Left ventricle myocardium inferior (tissue), 1 donor: ENCODE data around the gene LCE3D. TPM values are rescaled to one million over a fixed set of nuclear protein-coding genes. Genes with fewer than 3 reads are reported as not detected.

Experiments used
- DNase-seq: peaks from one replicate; pipeline ENCODE4 v3.0.0-alpha.2; 2020
- H3K27ac ChIP-seq: fragments of 200-600 bp; replicated peaks from 2 replicates; pipeline ENCODE4 v1.8.0; 2021
- H3K27me3 ChIP-seq: fragments of 200-600 bp; 2 replicates; pipeline ENCODE4 v1.8.0; 2021; ENCODE audit warnings: low read depth
- H3K36me3 ChIP-seq: fragments of 200-600 bp; 2 replicates; pipeline ENCODE4 v1.8.0; 2021
- H3K4me1 ChIP-seq: fragments of 200-600 bp; 2 replicates; pipeline ENCODE4 v1.8.0; 2021
- H3K4me3 ChIP-seq: fragments of 200-600 bp; 2 replicates; pipeline ENCODE4 v1.8.0; 2021; ENCODE audit warnings: mild to moderate bottlenecking, moderate library complexity
- H3K9me3 ChIP-seq: fragments of 200-600 bp; replicated peaks from 2 replicates; pipeline ENCODE4 v1.8.0; 2021
- CTCF ChIP-seq: fragments of 200-600 bp; IDR thresholded peaks from 2 replicates; pipeline ENCODE4 v1.8.0; 2021; ENCODE audit warnings: antibody characterized with exemption, mild to moderate bottlenecking, borderline replicate concordance
- intact Hi-C: fragments of 100-400 bp; cut with micrococcal nuclease; formaldehyde crosslinking; loops from one replicate; pipeline ENCODE4 v1.11.0; 2022
- total RNA-seq: library from RNA; stranded (reverse); fragmentation: NEBNext Ultra II Directional; extraction: Animal tissue kit (Norgen Biotek cat#: 25700); gene quantifications from one replicate; pipeline ENCODE4 v1.2.1, GENCODE V29; 2021
- donor health status: DM: no; HTN: yes; CAD: no; lungs with severe emphysema.

The LCE3D gene
- total RNA-seq, 1 donor from 2014 or later, result not detected

DNA sequence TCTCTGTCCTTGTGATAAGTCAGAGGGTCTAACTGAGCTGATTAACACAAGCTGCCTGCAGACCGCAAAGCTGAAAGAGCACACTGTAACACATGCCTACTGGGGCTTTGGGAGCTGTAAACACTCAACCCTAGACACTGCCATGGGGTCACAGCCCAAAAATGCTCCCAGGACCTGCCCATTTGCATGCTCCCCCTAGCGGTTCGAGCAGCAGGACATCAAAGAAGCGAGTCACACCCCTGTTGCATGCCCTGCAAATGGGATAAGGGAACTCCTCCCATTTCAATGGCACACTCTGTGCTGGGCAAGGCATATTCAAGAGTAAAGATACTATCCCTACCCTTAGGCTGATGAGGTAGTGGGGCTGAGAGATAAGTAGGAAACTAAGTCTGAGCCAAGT, 36.5 kb downstream of the LCE3D start:
- no peak for TF ChIP-seq CTCF
- DNase-seq, result no peak
- Histone ChIP-seq H3K4me3 (no peak overlapping the region), H3K9me3 (peaks cover 5% of the 10 kb centered on the region), H3K27ac (no peak overlapping the region), H3K4me1 (no peaks in the 10 kb centered on the region), H3K27me3 (peaks cover 24% of the 10 kb centered on the region), H3K36me3 (no peaks in the 10 kb centered on the region)
- intact Hi-C loops, result no loop called here

GRCh38 chr1:152539901-152540300, 40.4 kb downstream of the LCE3D start:
- Histone ChIP-seq H3K27ac (no peak overlapping the region), H3K27me3 (peaks cover 43% of the 10 kb centered on the region), H3K4me1 (no peaks in the 10 kb centered on the region), H3K36me3 (no peaks in the 10 kb centered on the region), H3K4me3 (no peak overlapping the region), H3K9me3 (no peaks in the 10 kb centered on the region)
- intact Hi-C loops, result no loop called here
- TF ChIP-seq CTCF, result no peak
- no peak for DNase-seq

DNA sequence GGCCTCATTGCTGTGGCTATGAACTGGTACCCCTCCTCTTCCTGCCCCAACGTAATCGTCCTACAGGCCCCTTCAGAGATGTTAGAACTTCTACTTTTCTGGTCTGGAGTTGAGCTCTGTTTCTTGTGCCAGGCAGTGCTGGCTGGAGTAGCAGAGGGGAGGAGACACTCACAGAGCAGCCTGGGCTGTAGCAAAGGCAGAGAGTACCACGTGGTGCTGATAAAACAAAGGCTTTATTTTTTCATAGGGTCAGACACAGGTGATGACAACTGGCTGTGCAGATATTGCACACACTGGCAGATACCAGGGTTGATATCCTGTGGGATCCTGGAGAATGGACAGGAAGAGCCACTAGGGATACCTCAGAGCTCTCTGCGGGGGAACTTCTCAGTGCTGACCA, 42.8 kb downstream of the LCE3D start:
- Histone ChIP-seq H3K4me1 (no peaks in the 10 kb centered on the region), H3K4me3 (no peak overlapping the region), H3K9me3 (no peaks in the 10 kb centered on the region), H3K36me3 (no peaks in the 10 kb centered on the region), H3K27ac (no peak overlapping the region), H3K27me3 (peaks cover 42% of the 10 kb centered on the region)
- TF ChIP-seq CTCF, result no peak
- intact Hi-C loops, result no loop called here
- DNase-seq, result no peak

DNA sequence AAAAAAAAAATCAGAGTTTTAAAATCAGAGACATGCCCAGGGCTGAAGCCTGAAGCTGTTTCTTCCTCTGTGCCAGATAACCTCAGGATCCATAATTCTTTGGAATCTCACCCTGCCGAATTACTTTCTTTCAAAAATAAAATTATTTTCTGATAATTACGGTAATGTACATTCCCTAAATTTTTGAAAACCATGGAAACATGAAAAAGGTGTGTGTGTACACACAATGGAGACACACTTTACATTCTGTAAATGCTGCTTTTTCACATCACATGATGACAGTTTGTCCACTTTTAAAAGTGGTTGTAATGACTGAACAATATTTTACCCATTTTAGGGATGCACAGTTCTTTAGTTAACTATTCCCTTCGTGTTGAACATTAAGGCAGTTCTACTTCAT, 44.5 kb downstream of the LCE3D start:
- intact Hi-C loops, result no loop called here
- no peak overlapping the region for H3K27ac ChIP-seq
- no peaks in the 10 kb centered on the region for H3K4me1 ChIP-seq
- H3K4me3 ChIP-seq, result no peak overlapping the region
- H3K36me3 ChIP-seq, result no peaks in the 10 kb centered on the region
- TF ChIP-seq CTCF, result no peak
- H3K27me3 ChIP-seq, result peaks cover 29% of the 10 kb centered on the region
- DNase-seq, result no peak
- H3K9me3 ChIP-seq, result peaks cover 10% of the 10 kb centered on the region

DNA sequence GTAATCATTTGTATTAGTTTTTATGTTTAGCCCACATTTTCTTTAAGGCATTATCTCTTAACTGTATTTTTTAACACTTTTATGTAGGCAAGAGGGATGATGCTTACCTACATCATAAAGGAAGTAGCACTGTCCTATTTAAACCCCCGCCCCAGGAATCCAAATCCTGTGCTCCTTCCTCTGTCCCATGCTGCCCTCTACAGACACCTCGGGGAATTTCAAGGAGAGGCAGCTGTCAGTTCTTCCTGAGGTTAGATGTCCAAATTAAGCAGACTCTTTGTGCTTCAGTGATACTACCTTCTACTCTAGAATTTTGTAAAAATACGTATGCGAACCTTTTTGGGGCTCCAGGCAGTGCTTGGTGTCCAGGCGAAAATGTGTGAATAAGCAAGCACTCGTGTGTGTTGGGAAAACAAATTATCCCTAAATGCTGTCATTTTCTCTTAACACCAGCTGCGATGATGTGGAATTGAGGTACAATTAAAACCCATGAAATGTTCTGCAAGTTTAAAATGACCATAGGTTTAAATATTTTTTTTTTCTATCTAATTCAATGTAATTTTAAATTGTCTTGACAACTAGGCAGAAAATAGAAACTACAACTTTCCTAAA, 46.9 kb downstream of the LCE3D start:
- H3K36me3 ChIP-seq, result no peaks in the 10 kb centered on the region
- intact Hi-C loops, result no loop called here
- no peak overlapping the region for H3K4me3 ChIP-seq
- peaks cover 27% of the 10 kb centered on the region for H3K27me3 ChIP-seq
- peaks cover 20% of the 10 kb centered on the region for H3K9me3 ChIP-seq
- H3K27ac ChIP-seq, result no peak overlapping the region
- TF ChIP-seq CTCF, result peak; percentile 43
- no peaks in the 10 kb centered on the region for H3K4me1 ChIP-seq
- no peak for DNase-seq

Other genes with a start within 250 kb of the LCE3D start
- not detected for gene FLG2, start 220.5 kb downstream of the LCE3D start, total RNA-seq
- gene CRNN, start 166.3 kb downstream of the LCE3D start, total RNA-seq, result not detected
- not detected for gene LCE5A, start 69.7 kb downstream of the LCE3D start, total RNA-seq
- gene CRCT1, start 66.0 kb downstream of the LCE3D start, total RNA-seq, result not detected
- gene LCE3E, start 13.7 kb downstream of the LCE3D start, total RNA-seq, result not detected
- not detected for gene LCE3C, start 19.7 kb upstream of the LCE3D start, total RNA-seq
- not detected for gene LCE3B, start 33.3 kb upstream of the LCE3D start, total RNA-seq
- gene LCE3A, start 42.6 kb upstream of the LCE3D start, total RNA-seq, result not detected
- not detected for gene LCE2D, start 82.9 kb upstream of the LCE3D start, total RNA-seq
- gene LCE2C, start 94.8 kb upstream of the LCE3D start, total RNA-seq, result not detected
- not detected for gene LCE2B, start 105.6 kb upstream of the LCE3D start, total RNA-seq
- not detected for gene LCE2A, start 117.8 kb upstream of the LCE3D start, total RNA-seq
- not detected for gene LCE4A, start 127.6 kb upstream of the LCE3D start, total RNA-seq
- gene KPRP, start 177.5 kb upstream of the LCE3D start, total RNA-seq, result not detected
- gene LCE1F, start 194.6 kb upstream of the LCE3D start, total RNA-seq, result not detected
- gene LCE1E, start 205.7 kb upstream of the LCE3D start, total RNA-seq, result not detected
- gene LCE1D, start 216.2 kb upstream of the LCE3D start, total RNA-seq, result not detected
- gene LCE1C, start 226.1 kb upstream of the LCE3D start, total RNA-seq, result not detected
- gene LCE1B, start 231.5 kb upstream of the LCE3D start, total RNA-seq, result not detected
- gene LCE1A, start 247.0 kb upstream of the LCE3D start, total RNA-seq, result not detected